ENCODE data around the gene WDFY1.
A peak's percentile ranks its signal among the peaks of the same experiment; 100 is the strongest.
"Not testable (repeated sequence)": the region's sequence is repeated elsewhere in the genome, so short reads cannot be mapped to it uniquely, and the experiment has no call there.

Gene WDFY1

DNA sequence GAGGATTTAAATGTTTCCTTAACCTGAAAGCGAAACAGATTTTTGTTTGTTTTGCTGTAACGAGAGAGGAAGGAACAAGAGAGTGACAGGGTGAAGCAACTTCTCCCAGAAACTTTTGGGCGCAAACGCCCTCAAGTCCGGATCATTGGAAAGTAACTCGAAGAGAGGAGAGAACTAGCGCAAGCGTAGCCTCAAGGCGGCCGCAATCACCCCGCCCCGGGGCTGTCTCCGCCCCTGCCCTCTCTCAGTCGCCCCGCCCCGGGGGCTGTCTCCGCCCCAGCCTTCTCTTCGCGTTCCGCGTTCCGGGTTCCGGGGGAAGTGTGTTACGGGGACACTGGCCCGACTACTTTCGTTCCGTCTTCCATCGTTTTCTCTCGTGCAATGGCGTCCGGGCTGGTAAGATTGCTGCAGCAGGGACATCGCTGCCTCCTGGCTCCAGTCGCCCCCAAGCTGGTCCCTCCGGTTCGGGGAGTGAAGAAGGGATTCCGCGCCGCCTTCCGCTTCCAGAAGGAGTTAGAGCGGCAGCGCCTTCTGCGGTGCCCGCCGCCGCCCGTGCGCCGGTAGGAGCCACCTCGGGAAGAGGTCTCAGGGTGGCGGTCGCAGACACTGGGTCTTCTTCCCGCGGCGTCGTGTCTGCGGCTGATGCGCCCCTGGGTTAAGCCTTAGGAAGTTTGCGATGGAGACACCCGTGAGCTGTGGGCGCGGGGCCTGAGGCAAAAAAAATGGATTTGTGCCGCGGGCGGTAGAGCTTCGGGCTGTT, 12.1 kb upstream of the WDFY1 start, which contains the start of gene MRPL44:
Gene MRPL44 (plus strand): TSS at position 372 of the 760 bp plus-strand sequence. CDS start 10 bp downstream, at position 382.
- DNase-seq = peak; percentile 98

DNA sequence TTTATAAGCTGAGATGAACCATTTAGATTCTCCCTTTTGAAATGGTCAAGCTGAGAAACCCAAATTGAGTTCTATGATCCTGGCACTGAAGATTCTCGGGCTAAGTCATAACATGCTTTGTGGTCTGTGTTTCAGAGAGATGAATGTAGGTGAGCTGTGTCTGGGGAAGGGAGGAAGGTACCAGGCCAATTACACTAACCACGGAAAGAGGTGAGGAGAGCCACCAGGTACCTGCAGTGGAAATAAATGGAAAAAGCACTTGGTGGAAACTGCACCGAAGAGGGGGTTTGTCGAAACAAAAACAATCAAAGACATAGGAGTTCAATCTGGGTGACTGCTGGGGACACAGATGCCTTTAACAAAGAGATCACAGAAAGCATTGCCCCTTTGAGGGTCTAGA, 11.2 kb upstream of the WDFY1 start:
- no peak for DNase-seq

DNA sequence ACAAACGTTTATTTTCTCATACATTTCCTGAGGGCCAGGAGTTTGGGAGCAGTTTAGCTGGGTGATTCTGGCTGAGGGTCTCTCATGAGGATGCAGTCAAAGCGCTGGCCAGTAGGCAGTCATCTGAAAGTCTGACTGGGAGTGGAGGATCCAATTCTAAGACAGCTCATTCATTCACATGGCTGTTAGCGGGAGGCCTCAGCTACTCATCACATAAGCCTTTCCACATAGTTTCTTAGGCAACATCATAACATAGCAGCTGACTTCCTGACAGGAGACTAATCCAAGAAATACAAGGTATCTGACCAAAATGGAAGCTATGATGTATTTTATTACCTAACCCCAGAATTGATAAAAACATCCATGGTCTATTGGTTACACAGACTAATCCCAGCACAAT, 9.3 kb upstream of the WDFY1 start:
- no peak for DNase-seq

DNA sequence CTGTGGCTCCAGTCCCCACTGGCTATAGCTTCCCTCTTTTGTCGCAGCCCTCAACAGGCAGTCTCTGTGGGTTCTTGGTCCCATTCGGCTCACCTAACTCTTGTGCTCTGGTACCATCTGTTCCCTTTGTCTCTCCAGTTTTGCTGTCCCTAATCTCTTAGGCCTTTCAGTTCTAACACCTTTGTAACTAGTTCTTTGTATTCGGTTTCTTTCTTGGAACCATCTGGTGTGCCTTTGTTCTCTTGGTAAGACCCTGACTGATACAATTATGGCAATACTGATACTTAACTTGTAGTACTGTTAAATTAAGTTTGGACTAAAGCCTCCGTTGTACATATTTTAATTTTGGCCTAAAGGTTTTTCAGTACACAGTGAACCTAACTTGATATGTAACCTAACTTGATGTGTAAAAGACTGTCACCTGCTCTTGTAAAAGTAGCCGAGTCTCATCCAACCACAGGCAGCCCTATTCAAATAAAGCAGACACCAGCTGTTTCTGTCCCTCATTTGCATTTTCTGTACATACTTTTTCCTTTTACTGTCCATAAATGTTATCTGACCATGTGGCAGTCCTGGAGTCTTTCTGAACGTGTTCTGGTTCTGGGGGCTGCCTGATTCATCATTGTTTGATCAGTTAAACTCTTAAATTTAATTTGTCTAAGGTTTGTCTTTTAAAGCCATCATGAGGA, 7.3 kb upstream of the WDFY1 start:
- no peak for DNase-seq

DNA sequence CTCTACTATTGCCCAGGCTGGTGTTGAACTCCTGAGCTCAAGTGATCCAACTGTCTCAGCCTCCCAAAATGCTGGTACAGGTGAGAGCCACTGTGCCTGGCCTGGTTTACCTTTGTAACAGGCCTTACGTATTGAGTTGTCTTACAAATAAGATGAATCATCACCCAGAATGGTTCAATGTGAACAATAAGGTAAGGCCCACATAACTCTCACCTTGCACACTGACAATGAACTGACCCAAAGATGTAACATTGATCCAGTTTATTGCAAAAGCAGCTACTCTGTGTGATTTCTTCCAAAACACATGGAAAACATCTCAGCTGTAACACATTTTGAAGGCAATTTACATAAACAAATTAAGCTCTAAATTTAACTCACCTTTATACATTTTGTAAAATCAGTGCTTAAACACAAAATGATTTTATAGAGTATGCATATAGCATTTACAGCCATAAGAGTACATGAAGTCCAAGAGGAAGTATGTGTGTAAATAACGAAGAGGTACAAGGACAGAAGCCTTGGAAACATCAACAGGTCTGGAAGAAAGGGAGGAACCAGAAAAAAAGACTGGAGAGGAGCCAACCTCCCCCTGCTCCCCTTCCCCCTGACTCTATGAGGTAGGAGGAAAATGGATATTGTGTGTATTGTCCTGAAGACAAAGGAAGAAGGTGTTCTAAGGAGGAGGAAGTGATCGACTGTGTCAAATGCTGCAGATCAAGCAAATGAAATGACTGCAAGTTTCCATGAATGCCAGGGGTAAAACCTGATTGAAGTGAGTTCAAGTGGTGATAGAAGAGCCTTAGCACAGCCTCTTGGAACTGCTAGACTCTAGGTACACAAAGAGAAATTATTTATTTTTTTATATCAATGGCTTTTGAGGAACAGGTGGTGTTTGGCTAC, 5.6 kb upstream of the WDFY1 start:
- DNase-seq = no peak

DNA sequence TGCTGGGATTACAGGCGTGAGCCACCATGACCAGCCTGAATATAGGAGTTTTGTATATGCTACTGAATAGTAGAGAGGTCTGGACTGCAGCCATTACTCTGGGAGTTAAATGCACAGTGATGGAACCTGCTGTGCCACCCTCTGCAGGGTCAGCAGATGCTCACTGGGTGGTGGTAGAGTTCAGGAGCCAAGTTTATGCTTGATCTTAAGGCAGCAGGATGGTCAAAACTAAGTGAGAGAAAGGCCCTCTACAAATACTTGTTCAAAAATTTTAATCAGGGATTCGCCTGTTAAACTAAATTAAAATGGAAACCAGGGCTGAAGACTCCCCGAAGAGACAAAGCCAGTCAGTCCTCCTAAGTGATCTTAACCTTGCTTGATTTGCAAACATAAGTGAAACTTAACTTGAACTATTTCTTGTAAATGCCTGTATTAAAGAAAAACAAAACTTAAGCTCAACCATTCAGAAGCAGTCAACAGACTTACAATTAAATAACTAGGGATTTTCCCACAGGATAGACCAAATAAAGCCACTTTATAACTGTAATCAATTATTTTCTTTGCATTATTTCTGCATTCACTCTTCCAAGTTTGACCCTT, 4.2 kb upstream of the WDFY1 start:
- no peak for DNase-seq

DNA sequence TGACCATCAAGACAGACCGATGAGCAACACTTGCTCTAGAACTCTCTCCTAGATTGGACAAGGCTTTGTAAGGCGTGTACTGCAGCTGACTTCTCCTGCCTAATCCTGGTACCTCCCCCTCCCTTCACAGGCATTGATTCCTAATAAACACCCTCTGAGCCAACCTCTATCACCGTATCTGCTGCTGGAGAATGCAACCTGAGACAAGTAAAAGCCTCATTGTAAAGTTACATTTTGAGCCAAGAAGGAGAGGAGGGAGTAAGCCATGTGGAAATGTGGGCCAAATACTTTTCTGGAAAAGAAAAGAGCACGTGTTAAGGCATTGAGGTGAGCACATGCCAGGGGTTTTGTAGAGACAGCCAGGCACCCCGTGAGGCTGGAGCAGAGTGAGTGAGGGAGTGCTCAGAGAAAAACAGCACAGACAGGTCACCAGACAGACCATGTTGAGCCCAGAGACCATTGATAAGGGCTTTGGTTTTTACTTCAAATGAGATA, 2.6 kb upstream of the WDFY1 start:
- DNase-seq = no peak

DNA sequence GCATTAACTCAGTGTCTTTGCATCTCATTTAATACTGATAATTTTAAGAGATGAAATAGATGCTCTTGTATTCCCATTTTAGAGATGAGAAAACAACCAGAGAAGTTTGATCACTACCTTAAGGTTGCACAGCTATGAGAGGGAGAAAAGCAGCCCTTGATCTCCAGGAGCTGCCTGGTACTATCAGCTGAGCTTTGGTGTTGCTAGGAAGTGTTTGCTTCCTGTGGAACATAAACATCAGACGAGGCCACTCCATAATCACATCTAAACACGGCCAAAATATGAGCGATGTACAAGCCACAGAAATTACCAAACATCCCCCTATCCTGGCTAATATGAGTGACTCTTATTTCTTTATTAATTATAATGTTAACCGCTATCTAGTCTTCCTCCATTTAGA, 620 bp upstream of the WDFY1 start:
- no peak for DNase-seq

DNA sequence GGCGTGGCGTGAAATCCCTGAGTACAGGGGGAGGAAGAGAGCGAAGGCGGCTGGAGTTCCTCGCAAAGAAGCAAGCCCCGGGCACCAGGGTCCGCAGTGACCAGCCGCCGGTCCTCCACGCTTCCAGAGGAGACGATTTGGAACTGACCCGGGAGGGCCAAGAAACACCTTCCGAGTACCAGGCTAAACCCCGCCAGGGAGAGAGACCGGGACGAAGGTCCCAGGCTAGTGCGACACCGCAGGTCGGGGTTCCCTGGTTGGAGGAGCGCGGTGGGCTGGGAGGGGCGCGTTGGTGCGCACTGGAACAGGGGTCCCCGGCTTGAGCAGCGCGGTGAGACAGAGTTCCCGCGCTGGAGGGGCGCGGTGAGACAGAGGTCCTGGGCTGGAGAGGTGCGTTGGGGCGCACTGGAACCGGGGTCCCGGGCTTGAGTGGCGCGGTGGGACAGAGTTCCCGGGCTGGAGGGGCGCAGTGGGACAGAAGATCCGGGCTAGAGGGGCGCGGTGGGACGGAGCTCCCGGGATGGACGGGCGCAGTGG, 901 bp downstream of the WDFY1 start:
- peak; percentile 49 for DNase-seq

DNA sequence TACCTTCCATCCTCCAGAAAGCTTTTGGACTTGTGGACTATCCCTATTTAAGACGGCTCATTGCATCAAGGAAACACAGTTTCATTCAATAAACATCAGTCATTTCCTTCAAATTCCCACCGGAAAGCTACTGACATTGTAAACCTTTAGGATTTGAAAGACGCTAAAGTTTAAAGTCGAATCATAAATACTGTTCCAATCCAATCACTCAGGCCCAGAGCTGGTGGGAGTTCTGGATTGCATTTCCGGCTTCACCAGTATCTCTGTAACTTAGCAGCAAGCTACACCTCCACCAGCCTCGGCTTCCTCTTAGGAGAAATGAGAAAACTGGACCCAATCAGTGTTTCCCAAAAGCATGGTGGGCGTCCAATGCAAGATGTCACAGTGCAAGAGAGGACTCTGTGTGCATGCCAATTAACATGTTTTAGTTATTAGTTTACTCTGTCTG, 1.6 kb downstream of the WDFY1 start:
- DNase-seq = no peak

DNA sequence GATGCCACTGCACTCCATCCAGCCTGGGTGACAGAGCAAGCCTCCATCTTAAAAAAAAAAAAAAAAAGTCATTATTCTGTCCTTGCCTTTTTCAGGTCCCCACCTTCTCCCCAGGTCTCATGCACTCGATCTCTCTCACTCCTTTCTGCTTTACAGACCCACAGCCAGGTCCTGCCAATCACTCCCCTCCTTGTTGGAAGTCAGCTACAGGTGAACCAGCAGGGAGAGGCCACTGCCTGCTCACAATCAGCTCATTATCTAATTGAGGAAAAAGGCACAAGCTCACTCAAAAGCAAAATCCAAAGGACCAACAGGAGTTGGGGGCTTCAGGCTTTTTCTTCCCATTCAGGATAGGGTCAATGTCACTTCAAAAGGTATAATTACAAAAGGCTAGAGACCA, 2.0 kb downstream of the WDFY1 start:
- no peak for DNase-seq

DNA sequence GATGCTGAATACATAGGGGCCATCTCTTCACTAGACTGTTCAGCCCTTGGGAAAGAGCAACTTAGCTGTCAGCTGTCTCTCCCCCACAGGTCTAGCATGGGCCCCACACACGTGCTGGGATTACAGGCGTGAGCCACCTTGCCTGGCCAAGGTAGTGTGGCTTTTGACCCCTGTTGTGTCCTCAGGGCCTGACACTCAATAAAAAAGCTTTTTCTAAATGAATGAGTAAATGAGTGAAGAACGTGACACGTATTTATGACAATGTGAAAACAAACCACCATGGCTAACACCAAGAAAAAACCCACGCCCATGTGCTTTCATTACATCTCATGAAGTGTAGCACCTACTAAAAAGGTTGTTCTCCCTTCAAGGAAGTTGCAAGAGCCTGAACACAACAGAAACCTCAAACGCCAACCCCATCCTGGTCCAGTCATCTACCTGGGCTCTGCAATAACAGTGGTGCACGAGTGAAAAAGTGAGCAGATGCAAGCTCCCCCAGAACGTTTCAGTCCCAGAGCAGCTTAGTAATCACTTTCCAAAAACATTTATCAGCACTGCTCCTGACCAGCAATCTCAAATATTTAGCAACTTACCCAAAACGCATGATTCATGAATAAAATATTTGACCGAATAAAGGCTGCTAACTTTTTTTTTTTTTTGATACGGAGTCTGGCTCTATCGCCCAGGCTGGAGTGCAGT, 3.4 kb downstream of the WDFY1 start:
- DNase-seq = no peak

DNA sequence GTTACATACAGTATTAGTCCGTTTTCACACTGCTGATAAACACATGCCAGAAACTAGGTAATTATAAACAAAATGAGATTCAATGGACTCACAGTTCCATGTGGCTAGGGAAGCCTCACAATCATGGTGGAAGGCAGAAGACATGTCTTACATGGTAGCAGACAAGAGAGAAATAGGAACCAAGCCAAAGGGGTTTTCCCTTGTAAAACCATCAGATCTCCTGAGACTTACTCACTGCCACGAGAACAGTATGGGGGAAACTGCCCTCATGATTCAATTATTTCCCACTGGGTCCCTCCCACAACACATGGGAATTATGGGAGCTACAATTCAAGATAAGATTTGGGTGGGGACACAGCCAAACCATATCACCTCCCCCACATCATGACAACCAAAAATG, 5.7 kb downstream of the WDFY1 start:
- DNase-seq = not testable (repeated sequence)

DNA sequence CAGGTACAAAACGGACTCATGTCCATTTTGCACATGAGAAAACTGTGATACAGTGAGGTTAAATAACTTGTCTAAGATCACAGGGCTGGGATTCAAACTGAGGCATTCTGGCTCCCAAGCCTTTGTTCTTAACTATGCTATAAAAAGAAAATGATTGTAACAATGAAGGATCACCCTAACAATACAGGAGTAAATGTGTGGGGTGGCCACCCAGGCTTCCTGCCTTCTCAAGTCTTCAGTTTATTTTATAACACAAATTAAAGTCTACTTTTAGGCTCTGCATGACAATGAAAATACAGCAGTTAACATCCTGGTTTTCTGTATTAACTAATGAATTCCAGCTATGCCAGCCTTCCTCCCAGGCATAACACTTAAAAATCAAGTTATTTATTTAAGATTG, 7.6 kb downstream of the WDFY1 start:
- DNase-seq = no peak

DNA sequence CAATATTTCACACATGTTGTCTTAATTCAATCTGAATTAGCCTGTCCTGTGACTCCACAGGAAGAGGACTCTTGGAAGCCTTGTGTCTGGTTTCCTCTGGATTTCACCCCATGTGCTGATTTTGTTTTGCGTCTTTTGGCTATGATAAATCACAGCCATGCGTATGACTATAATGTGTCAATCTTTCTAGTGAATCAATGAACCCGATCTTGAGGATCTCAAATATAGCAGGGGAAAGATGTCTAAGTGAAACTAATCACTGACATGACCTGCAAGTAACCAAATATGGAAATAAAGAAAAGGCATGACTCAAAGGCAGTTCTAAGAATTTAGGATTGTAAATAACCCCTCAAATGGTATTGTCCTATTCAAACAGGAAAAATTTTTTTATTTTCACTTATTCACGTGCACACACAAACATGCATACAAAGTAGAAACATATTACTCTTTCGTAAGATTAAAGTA, 8.2 kb downstream of the WDFY1 start:
- DNase-seq = no peak

DNA sequence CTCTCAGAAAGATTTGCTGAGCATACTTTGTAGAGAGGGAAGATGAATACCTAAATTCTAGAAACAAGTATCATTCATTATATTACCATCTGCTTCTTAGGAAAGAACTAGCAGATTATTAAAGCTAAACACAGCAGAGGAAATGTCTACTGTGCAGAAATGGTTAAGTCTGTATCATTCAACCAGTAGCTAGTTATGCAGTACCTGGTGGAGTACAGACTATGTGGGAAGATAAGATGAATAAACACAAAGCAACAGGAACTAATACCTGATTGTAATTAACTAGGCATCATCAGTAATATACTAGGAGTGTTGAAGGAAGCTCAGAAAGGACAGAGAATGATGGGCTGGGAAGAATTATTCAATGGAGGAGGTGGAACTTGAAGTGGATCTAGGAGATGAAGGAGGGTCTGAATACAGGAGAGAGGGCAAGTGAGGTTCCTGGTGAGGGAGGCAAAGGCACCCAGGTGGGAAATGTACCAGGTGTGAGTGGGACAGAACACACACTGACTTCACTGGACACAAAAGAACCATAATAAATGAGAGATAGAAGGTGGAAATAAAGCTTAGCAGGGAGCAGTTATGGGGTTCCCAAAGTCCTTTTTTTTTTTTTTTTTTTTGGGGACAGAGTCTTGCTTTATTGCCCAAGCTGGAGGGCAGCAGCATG, 9.5 kb downstream of the WDFY1 start:
- DNase-seq = no peak

DNA sequence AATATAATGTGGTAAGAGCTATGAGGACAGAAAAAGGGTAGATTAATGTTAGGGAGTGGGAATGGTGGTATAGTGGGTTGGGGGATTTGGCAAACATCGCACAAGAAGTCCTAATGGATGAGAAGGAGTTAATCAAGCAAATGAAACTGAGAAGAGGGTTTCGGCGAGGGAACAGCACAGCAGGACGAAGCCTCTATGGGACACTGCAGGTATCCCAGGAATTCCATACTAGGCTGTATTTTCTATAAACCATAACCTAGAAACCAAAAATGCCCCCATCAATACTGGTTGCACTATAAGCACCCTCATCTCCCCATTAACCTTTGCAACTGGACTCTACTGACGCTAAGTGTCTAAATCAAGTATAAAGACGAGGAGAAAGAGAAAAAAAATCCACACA, 10.3 kb downstream of the WDFY1 start:
- DNase-seq = no peak

DNA sequence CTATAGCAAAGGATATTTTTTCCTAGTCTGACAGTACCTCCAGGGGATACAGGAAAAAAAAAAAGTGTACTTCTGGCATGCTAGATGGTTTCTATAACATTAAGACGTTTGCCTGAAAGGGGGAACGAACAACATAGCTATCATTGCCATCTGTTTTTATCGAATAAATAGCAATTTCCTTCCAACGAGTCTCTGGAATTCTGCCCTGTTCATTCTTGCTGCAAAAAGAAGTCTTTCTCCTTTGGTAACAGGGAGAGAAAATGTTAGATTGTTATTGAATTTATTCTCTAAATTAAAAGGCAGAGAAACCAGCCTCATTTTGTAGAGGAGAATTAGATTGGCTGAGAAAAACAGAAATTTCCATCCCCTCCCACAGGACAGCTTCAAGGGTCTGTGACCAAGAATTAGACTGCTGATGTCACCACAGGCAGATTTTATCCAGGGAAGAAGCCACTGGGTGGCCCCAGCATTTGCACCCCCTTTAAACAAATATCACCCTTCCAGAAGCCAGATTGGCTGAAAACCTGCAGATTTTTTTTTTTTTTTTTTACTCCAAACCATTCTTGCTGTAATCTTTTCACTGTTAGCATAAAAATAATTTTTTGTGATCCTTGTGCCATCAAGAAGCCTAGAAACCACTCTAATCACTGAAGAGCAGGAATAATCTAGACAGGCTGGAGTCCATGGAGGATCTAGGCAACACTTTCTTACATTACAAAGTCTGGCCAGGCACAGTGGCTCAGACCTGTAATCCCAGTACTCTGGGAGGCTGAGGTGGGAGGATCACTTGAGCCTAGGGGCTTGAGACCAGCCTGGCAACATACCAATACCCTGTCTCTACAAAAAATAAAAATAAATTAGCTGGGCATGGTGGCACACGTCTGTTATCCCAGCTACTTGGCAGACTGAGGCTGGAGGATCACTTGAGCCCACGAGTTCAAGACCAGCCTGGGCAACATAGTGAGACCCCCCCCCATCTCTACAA, 12.0 kb downstream of the WDFY1 start:
- DNase-seq = no peak

DNA sequence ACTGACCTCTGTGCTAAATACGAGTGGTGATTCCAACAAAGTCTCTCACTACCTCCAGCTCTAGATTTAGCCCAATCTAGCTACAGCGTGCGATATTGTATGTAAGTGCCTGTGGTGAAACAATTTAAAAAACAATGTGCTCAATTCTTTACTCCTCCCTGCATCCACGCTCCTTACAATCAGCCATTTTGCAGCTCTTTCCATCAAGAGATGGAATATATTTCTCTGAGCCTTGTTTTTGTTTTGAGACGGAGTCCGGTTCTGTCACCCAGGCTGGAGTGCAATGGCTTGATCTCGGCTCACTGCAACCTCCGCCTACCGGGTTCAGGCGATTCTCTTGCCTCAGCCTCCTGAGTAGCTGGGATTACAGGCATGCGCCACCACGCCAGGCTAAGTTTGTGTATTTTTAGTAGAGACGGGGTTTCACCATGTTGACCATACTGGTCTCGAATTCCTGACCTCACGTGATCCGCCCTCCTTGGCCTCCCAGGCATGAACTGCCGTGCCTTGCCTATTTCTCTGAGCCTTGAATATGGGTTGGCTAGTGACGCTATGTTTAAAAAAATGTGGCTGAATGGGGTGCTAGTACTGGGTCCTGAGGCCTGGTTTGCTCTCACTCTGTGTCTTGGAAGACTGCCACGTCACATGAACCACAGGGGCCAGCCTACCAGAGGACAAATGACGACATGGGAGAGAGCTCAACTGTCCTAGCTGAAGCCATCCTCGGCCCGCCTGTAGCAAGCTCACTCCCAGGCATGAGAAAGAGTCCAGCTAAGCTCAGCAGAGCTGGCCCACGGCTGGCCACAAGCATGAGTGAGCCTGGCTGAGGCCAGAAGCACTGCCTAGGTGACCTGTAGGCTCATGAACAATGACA, 14.8 kb downstream of the WDFY1 start:
- DNase-seq = peak; percentile 43

Measured in femur (tissue), 1 donor.